Measurements from ENCODE around the gene MTHFD1L. TPM values are rescaled to one million over a fixed set of nuclear protein-coding genes. Genes with fewer than 3 reads are reported as not detected.
"Not testable (repeated sequence)": the region's sequence is repeated elsewhere in the genome, so short reads cannot be mapped to it uniquely, and the experiment has no call there.

Gene MTHFD1L
- polyA plus RNA-seq, 3 donors: 0.25 to 1.3 (median 0.39) TPM

- H3K9me3 Mint-ChIP-seq: peaks cover 0 to 10% (median 2%) of the 10 kb centered on the region in 7 donors
- H2AFZ ChIP-seq (ENCODE audit: insufficient read depth, low read depth, low read length, poor library complexity, severe bottlenecking): no peak overlapping the region
These were observed 8.2 kb upstream of the MTHFD1L start for GRCh38 chr6:150857062-150857944.

GRCh38 chr6:150857945-150858308 lies 7.6 kb upstream of the MTHFD1L start:
- Histone ChIP-seq H3K9ac (ENCODE audit: insufficient read depth, low read length, poor library complexity, severe bottlenecking) (no peak overlapping the region), H3K79me2 (ENCODE audit: insufficient read depth, low read length) (no peaks in the 10 kb centered on the region), H3K27me3 (ENCODE audit: control insufficient read depth in 2 of 2, insufficient read depth in 2 of 2, low read length in 2 of 2) (no peaks in the 10 kb centered on the region), H3K4me2 (replicated peaks; ENCODE audit: extremely low read depth, low read length, poor library complexity, severe bottlenecking) (no peak overlapping the region), H3K4me3 (replicated peaks in 1 of 3; ENCODE audit: low read depth in 2 of 3, low read length in 3 of 3) (no peak overlapping the region), H3K27ac (ENCODE audit: low read depth in 1 of 2, low read length in 2 of 2) (no peak overlapping the region), H2AFZ (ENCODE audit: insufficient read depth, low read depth, low read length, poor library complexity, severe bottlenecking) (no peak overlapping the region), H3K36me3 (replicated peaks in 1 of 2; ENCODE audit: control insufficient read depth in 1 of 2, insufficient read depth in 2 of 2, low read length in 2 of 2) (no peaks in the 10 kb centered on the region), H4K20me1 (ENCODE audit: insufficient read depth, low read length) (no peaks in the 10 kb centered on the region), H3K9me3 (replicated peaks in 1 of 2; ENCODE audit: control insufficient read depth in 1 of 2, insufficient read depth in 1 of 2, low read length in 2 of 2) (peaks cover 0 to 3% of the 10 kb centered on the region in 2 donors), H3K4me1 (ENCODE audit: control insufficient read depth in 1 of 2, insufficient read depth in 2 of 2, low read length in 2 of 2) (peaks cover 8 to 14% of the 10 kb centered on the region in 2 donors)
- no peak for TF ChIP-seq CTCF (IDR thresholded peaks at IDR 0.05)
- H3K9me3 Mint-ChIP-seq: peaks cover 0 to 10% (median 2%) of the 10 kb centered on the region in 7 donors
- no peaks in the 10 kb centered on the region for H3K36me3 Mint-ChIP-seq
- 89% methylated on average over 1 of the region's 2 CpGs for WGBS (ENCODE audit: insufficient coverage)
- DNase-seq: no peak
- intact Hi-C loops (cut with micrococcal nuclease): no loop called here
- no peak overlapping the region for H3K27ac Mint-ChIP-seq
- H3K4me3 Mint-ChIP-seq: no peak overlapping the region
- H3K27me3 Mint-ChIP-seq (ENCODE audit: low read depth in 3 of 3): peaks cover 1 to 11% (median 4%) of the 10 kb centered on the region in 3 donors
- H3K4me1 Mint-ChIP-seq: peaks cover 22% of the 10 kb centered on the region

More at GRCh38 chr6:150857062-150857944, 8.2 kb upstream of the MTHFD1L start:
- Mint-ChIP-seq H3K27me3 (ENCODE audit: low read depth in 3 of 3) (peaks cover 1 to 11% (median 2%) of the 10 kb centered on the region in 3 donors), H3K27ac (no peak overlapping the region), H3K4me1 (peaks cover 21% of the 10 kb centered on the region), H3K36me3 (no peaks in the 10 kb centered on the region), H3K4me3 (no peak overlapping the region)
- H3K36me3 ChIP-seq (replicated peaks in 1 of 2; ENCODE audit: control insufficient read depth in 1 of 2, insufficient read depth in 2 of 2, low read length in 2 of 2): no peaks in the 10 kb centered on the region
- H3K79me2 ChIP-seq (ENCODE audit: insufficient read depth, low read length): no peaks in the 10 kb centered on the region
- H3K4me2 ChIP-seq (replicated peaks; ENCODE audit: extremely low read depth, low read length, poor library complexity, severe bottlenecking): no peak overlapping the region
- WGBS (ENCODE audit: insufficient coverage): no CpG with 5 or more reads among the region's 7 CpGs
- no peaks in the 10 kb centered on the region for H4K20me1 ChIP-seq (ENCODE audit: insufficient read depth, low read length)
- intact Hi-C loops (cut with micrococcal nuclease): no loop called here
- no peak overlapping the region for H3K27ac ChIP-seq (ENCODE audit: low read depth in 1 of 2, low read length in 2 of 2)
- no peak overlapping the region for H3K9ac ChIP-seq (ENCODE audit: insufficient read depth, low read length, poor library complexity, severe bottlenecking)
- H3K4me1 ChIP-seq (ENCODE audit: control insufficient read depth in 1 of 2, insufficient read depth in 2 of 2, low read length in 2 of 2): peaks cover 8 to 14% of the 10 kb centered on the region in 2 donors
- no peak for DNase-seq
- peaks cover 0 to 3% of the 10 kb centered on the region in 2 donors for H3K9me3 ChIP-seq (replicated peaks in 1 of 2; ENCODE audit: control insufficient read depth in 1 of 2, insufficient read depth in 1 of 2, low read length in 2 of 2)
- TF ChIP-seq CTCF (IDR thresholded peaks at IDR 0.05): no peak
- no peak overlapping the region for H3K4me3 ChIP-seq (replicated peaks in 1 of 3; ENCODE audit: low read depth in 2 of 3, low read length in 3 of 3)
- H3K27me3 ChIP-seq (ENCODE audit: control insufficient read depth in 2 of 2, insufficient read depth in 2 of 2, low read length in 2 of 2): no peaks in the 10 kb centered on the region

GRCh38 chr6:150861448-150862168 lies 3.9 kb upstream of the MTHFD1L start:
- H3K4me2 ChIP-seq (replicated peaks; ENCODE audit: extremely low read depth, low read length, poor library complexity, severe bottlenecking); H2AFZ ChIP-seq (ENCODE audit: insufficient read depth, low read depth, low read length, poor library complexity, severe bottlenecking); H3K27me3 ChIP-seq (ENCODE audit: control insufficient read depth in 2 of 2, insufficient read depth in 2 of 2, low read length in 2 of 2); H3K9me3 ChIP-seq (replicated peaks in 1 of 2; ENCODE audit: control insufficient read depth in 1 of 2, insufficient read depth in 1 of 2, low read length in 2 of 2); H3K36me3 Mint-ChIP-seq; H3K79me2 ChIP-seq (ENCODE audit: insufficient read depth, low read length); H3K9ac ChIP-seq (ENCODE audit: insufficient read depth, low read length, poor library complexity, severe bottlenecking); H3K4me3 Mint-ChIP-seq; H3K9me3 Mint-ChIP-seq; H4K20me1 ChIP-seq (ENCODE audit: insufficient read depth, low read length); intact Hi-C loops (cut with micrococcal nuclease); H3K27ac ChIP-seq (ENCODE audit: low read depth in 1 of 2, low read length in 2 of 2); H3K27ac Mint-ChIP-seq; H3K36me3 ChIP-seq (replicated peaks in 1 of 2; ENCODE audit: control insufficient read depth in 1 of 2, insufficient read depth in 2 of 2, low read length in 2 of 2); H3K4me3 ChIP-seq (replicated peaks in 1 of 3; ENCODE audit: low read depth in 2 of 3, low read length in 3 of 3): not testable (repeated sequence)
- DNase-seq: peak in 2 of 3 donors; percentile 12 to 14
- WGBS (ENCODE audit: insufficient coverage): 0% methylated on average over 1 of the region's 8 CpGs
- H3K4me1 Mint-ChIP-seq: peaks cover 18% of the 10 kb centered on the region
- peaks cover 15 to 24% of the 10 kb centered on the region in 2 donors for H3K4me1 ChIP-seq (ENCODE audit: control insufficient read depth in 1 of 2, insufficient read depth in 2 of 2, low read length in 2 of 2)
- peaks cover 6 to 20% (median 16%) of the 10 kb centered on the region in 3 donors for H3K27me3 Mint-ChIP-seq (ENCODE audit: low read depth in 3 of 3)

Measured in CD14-positive monocyte (primary cell).